ENCODE results near the gene PRKAR2A.
"Not testable (repeated sequence)": the region's sequence is repeated elsewhere in the genome, so short reads cannot be mapped to it uniquely, and the experiment has no call there.

Gene PRKAR2A

DNA sequence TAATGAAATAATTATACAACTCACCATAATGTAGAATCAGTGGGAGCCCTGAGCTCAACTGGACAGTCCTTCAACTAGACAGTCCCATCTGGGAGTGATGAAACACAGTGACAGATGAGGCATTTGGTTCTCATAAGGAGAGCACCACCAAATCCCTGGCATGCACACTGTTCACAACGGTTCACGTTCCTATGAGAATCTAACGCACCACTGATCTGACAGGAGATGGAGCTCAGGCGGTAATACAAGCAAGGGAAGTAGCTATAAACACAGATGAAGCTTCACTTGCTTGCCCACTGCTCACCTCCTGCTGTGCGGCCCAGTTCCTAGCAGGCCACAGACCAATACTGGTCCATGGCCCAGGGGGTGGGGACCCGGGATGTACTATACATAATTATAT, 17.0 kb downstream of the PRKAR2A start:
- POLR2A ChIA-PET (ENCODE audit: low non-redundant PET), result no interaction called here
- CTCF ChIA-PET, result no interaction called here
- TF ChIP-seq, protein P1, sequence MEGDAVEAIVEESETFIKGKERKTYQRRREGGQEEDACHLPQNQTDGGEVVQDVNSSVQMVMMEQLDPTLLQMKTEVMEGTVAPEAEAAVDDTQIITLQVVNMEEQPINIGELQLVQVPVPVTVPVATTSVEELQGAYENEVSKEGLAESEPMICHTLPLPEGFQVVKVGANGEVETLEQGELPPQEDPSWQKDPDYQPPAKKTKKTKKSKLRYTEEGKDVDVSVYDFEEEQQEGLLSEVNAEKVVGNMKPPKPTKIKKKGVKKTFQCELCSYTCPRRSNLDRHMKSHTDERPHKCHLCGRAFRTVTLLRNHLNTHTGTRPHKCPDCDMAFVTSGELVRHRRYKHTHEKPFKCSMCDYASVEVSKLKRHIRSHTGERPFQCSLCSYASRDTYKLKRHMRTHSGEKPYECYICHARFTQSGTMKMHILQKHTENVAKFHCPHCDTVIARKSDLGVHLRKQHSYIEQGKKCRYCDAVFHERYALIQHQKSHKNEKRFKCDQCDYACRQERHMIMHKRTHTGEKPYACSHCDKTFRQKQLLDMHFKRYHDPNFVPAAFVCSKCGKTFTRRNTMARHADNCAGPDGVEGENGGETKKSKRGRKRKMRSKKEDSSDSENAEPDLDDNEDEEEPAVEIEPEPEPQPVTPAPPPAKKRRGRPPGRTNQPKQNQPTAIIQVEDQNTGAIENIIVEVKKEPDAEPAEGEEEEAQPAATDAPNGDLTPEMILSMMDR (conservative IDR thresholded peaks at IDR 0.05; ENCODE audit: low read depth), result no peak
- no peak overlapping the region for H3K27ac ChIP-seq
- DNase-seq (ENCODE audit: low spot score), result no peak

- POLR2A ChIA-PET (ENCODE audit: low non-redundant PET), result not testable (repeated sequence)
Measured at GRCh38 chr3:48829525-48829924, 18.1 kb downstream of the PRKAR2A start.

GRCh38 chr3:48827874-48828273, 19.8 kb downstream of the PRKAR2A start:
- DNase-seq (ENCODE audit: low spot score); H3K27ac ChIP-seq; POLR2A ChIA-PET (ENCODE audit: low non-redundant PET): not testable (repeated sequence)
- CTCF ChIA-PET, result interaction anchor here (0.6 kb wide), 1 partner anchor 78 kb away, joined by 4 read pairs; no protein-coding TSS in a partner anchor

More at GRCh38 chr3:48829525-48829924, 18.1 kb downstream of the PRKAR2A start:
- DNase-seq (ENCODE audit: low spot score); H3K27ac ChIP-seq; CTCF ChIA-PET: not testable (repeated sequence)

DNA sequence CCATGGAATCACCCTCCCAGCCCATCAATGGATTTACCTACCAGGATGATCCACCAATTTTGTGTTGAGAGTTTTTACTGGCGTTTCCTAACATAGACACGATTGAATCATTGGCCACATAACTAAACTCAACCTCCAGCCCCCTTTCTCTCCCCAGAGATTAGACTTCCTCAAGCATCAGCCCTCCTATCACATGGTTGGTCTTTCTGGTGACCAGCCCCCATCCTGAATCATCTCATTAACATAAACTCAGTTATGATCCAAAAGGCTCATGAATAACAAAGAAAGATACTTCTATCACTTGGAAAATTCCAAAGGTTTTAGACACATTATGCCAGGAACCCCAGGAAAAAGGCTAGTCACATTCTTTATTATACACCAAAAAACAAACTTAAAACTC, 21.2 kb downstream of the PRKAR2A start:
- ChIA-PET POLR2A (ENCODE audit: low non-redundant PET) (no interaction called here), CTCF (no interaction called here)
- H3K27ac ChIP-seq, result no peak overlapping the region
- no peak for DNase-seq (ENCODE audit: low spot score)
- TF ChIP-seq, protein P1 (conservative IDR thresholded peaks at IDR 0.05; ENCODE audit: low read depth), result no peak

- POLR2A ChIA-PET (ENCODE audit: low non-redundant PET), result no interaction called here
- no peak for DNase-seq (ENCODE audit: low spot score)
- H3K27ac ChIP-seq, result no peak overlapping the region
- CTCF ChIA-PET, result interaction anchor here (0.6 kb wide), 1 partner anchor 13 kb away, joined by 8 read pairs; no protein-coding TSS in a partner anchor
- TF ChIP-seq, protein P1 (conservative IDR thresholded peaks at IDR 0.05; ENCODE audit: low read depth), result no peak
Measured at GRCh38 chr3:48820612-48821324, 26.9 kb downstream of the PRKAR2A start.

DNA sequence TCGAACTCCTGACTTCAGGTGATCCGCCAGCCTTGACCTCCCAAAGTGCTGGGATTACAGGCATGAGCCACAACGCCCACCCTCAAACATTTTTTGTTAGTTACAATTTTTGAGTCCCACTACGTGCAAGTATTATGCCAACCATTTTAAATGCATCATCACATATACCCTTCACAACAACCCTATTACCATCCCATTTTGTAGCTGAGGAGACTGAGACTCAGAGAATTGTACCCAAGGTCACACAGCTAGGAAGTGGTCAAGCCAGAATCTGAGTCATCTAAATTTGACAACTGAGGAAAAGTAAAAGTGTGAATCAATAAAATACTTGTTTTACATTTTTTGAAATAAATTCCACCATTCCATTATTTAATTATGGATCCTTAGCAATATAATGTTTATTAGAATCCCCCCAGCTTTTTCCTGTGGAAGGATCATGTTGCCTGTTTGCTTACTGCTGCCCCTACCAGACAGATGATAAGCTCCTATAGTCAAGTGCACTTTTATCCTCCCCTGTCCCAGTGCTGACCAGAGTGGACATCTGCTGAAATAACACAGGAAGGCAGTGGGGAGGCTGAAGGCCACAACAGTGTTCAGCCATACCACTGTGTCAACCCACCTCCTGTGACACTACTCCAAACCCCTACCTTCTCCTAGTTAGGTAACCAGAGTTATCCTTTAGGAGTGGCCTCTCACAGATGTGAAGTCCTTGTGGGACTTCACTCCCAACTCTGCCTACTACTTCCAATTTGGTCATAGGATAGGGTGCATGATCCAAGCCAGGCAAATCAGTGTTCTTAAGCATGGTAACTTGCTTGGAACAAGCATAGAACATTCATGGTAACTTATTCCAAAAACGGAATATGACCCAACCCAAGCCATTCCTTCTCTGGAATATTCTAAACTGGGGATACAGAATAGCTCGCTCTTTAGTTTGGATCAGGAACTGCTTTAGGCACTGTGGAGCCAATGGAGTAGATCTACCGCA, 28.1 kb downstream of the PRKAR2A start:
- CTCF ChIA-PET, result no interaction called here
- no peak for DNase-seq (ENCODE audit: low spot score)
- POLR2A ChIA-PET (ENCODE audit: low non-redundant PET), result no interaction called here
- no peak overlapping the region for H3K27ac ChIP-seq
- TF ChIP-seq, protein P1 (conservative IDR thresholded peaks at IDR 0.05; ENCODE audit: low read depth), result no peak

DNA sequence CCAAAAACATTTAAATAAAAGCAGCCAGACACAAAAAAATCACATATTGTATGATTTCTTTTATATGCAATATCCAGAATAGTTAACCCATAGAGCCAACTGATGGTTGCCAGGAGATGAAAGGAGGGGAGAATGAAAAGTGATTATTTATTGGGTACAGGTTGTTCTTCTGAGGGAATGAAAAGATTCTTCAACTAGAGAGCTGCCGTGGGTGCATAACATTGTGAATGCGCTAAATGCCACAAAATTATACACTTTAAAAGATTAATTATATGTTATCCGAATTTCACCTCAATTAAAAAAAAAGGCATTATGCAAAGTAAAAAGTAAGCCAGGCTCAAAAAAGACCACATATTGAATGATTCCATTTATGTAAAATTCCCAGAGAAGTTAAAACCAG, 36.1 kb downstream of the PRKAR2A start:
- CTCF ChIA-PET, result no interaction called here
- POLR2A ChIA-PET (ENCODE audit: low non-redundant PET), result no interaction called here

More for the DNA sequence above, 36.1 kb downstream of the PRKAR2A start:
- no peak for DNase-seq (ENCODE audit: low spot score)
- H3K27ac ChIP-seq, result no peak overlapping the region
- TF ChIP-seq, protein P1 (conservative IDR thresholded peaks at IDR 0.05; ENCODE audit: low read depth), result no peak
